H9 (cell line): Measurements from ENCODE around the gene CORO2B. TPM values are rescaled to one million over a fixed set of nuclear protein-coding genes. Genes with fewer than 3 reads are reported as not detected.
A peak's percentile ranks its signal among the peaks of the same experiment; 100 is the strongest.

Experiments
- DNase-seq: peaks from one replicate; pipeline ENCODE4 v3.0.0-alpha.2; 2017
- H2AFZ ChIP-seq: one replicate; pipeline ENCODE4 v1.6.1; 2013; ENCODE audit warnings: mild to moderate bottlenecking, low read length, control low read depth, moderate library complexity
- H2AK5ac ChIP-seq: 2 replicates; pipeline ENCODE4 v1.6.1; 2013; ENCODE audit warnings: low read length, control low read depth, mixed read lengths; ENCODE audit not compliant: insufficient read length
- H2BK120ac ChIP-seq: one replicate; pipeline ENCODE4 v1.6.1; 2013; ENCODE audit warnings: low read depth, mild to moderate bottlenecking, low read length, control low read depth, inconsistent platforms; ENCODE audit not compliant: poor library complexity, severe bottlenecking
- H2BK12ac ChIP-seq: 2 replicates; pipeline ENCODE4 v1.6.1; 2013; ENCODE audit warnings: low read length, control low read depth, mixed read lengths, low read depth; ENCODE audit not compliant: insufficient read length
- H2BK15ac ChIP-seq: 2 replicates; pipeline ENCODE4 v1.6.1; 2013; ENCODE audit warnings: low read depth, low read length, control low read depth
- H2BK20ac ChIP-seq: one replicate; pipeline ENCODE4 v1.6.1; 2013; ENCODE audit warnings: low read depth, mild to moderate bottlenecking, low read length, control low read depth, inconsistent platforms; ENCODE audit not compliant: poor library complexity, severe bottlenecking
- H2BK5ac ChIP-seq: 2 replicates; pipeline ENCODE4 v1.6.1; 2013; ENCODE audit warnings: low read length, control low read depth, mixed read lengths; ENCODE audit not compliant: insufficient read length
- H3K14ac ChIP-seq: 2 replicates; pipeline ENCODE4 v1.6.1; 2013; ENCODE audit warnings: low read length, control low read depth; ENCODE audit not compliant: insufficient read depth
- H3K18ac ChIP-seq: 2 replicates; pipeline ENCODE4 v1.6.1; 2013; ENCODE audit warnings: low read depth, mild to moderate bottlenecking, mixed read lengths, low read length, control low read depth; ENCODE audit not compliant: insufficient read length
- H3K23ac ChIP-seq: 2 replicates; pipeline ENCODE4 v1.6.1; 2013; ENCODE audit warnings: low read length, control low read depth, mixed read lengths, low read depth; ENCODE audit not compliant: insufficient read length
- H3K23me2 ChIP-seq: 2 replicates; pipeline ENCODE4 v1.6.1; 2013; ENCODE audit warnings: low read depth, mild to moderate bottlenecking, mixed read lengths, low read length, control low read depth; ENCODE audit not compliant: insufficient read length, poor library complexity, severe bottlenecking
- H3K27ac ChIP-seq: 2 replicates; pipeline ENCODE4 v1.5.1; 2013; ENCODE audit warnings: low read length, control low read depth, mixed read lengths, low read depth; ENCODE audit not compliant: insufficient read length
- H3K27me3 ChIP-seq: 2 replicates; pipeline ENCODE4 v1.6.1; 2013; ENCODE audit warnings: low read length, control low read depth, inconsistent platforms; ENCODE audit not compliant: insufficient read depth
- H3K4ac ChIP-seq: 2 replicates; pipeline ENCODE4 v1.6.1; 2013; ENCODE audit warnings: low read depth, mild to moderate bottlenecking, control low read depth, inconsistent platforms, low read length, moderate library complexity
- H3K4me1 ChIP-seq: 2 replicates; pipeline ENCODE4 v1.6.1; 2013; ENCODE audit warnings: low read length, control low read depth, inconsistent platforms; ENCODE audit not compliant: insufficient read depth
- H3K4me2 ChIP-seq: 2 replicates; pipeline ENCODE4 v1.6.1; 2013; ENCODE audit warnings: low read length, control low read depth, mixed read lengths; ENCODE audit not compliant: insufficient read length, insufficient read depth
- H3K56ac ChIP-seq: 2 replicates; pipeline ENCODE4 v1.6.1; 2013; ENCODE audit warnings: low read depth, mild to moderate bottlenecking, mixed read lengths, low read length, control low read depth; ENCODE audit not compliant: insufficient read length
- H3K79me1 ChIP-seq: 2 replicates; pipeline ENCODE4 v1.6.1; 2013; ENCODE audit warnings: low read depth, mild to moderate bottlenecking, moderate library complexity, low read length, control low read depth, inconsistent platforms; ENCODE audit not compliant: insufficient read depth, poor library complexity, severe bottlenecking
- H3K79me2 ChIP-seq: 2 replicates; pipeline ENCODE4 v1.6.1; 2013; ENCODE audit warnings: low read length, control low read depth, inconsistent platforms; ENCODE audit not compliant: insufficient read depth
- H3K9ac ChIP-seq: 2 replicates; pipeline ENCODE4 v1.6.1; 2013; ENCODE audit warnings: low read length, control low read depth, mixed read lengths; ENCODE audit not compliant: insufficient read length; ENCODE audit errors: extremely low read depth
- H3K9me3 ChIP-seq: one replicate; pipeline ENCODE4 v1.6.1; 2013; ENCODE audit warnings: low read depth, low read length, inconsistent platforms; ENCODE audit not compliant: control insufficient read depth
- H3T11ph ChIP-seq: one replicate; pipeline ENCODE4 v1.6.1; 2013; ENCODE audit warnings: mild to moderate bottlenecking, low read length, control low read depth, inconsistent platforms
- H4K20me1 ChIP-seq: one replicate; pipeline ENCODE4 v1.6.1; 2013; ENCODE audit not compliant: control insufficient read depth, insufficient read length, insufficient read depth
- H4K5ac ChIP-seq: 2 replicates; pipeline ENCODE4 v1.6.1; 2013; ENCODE audit warnings: low read depth, mild to moderate bottlenecking, mixed read lengths, low read length, control low read depth; ENCODE audit not compliant: insufficient read length
- H4K8ac ChIP-seq: replicated peaks from 2 replicates; pipeline ENCODE4 v1.6.1; 2013; ENCODE audit warnings: low read length, control low read depth, mixed read lengths, low read depth; ENCODE audit not compliant: insufficient read length
- H4K91ac ChIP-seq: 2 replicates; pipeline ENCODE4 v1.6.1; 2013; ENCODE audit warnings: low read depth, mild to moderate bottlenecking, moderate library complexity, mixed read lengths, low read length, control low read depth; ENCODE audit not compliant: insufficient read length
- H3K27ac Mint-ChIP-seq, 3 experiments: 2 replicates in 2 of 3; 3 replicates in 1 of 3; pipeline ENCODE4 v1.8.0; 2020 to 2021; ENCODE audit warnings: mixed read lengths in 3 of 3, mild to moderate bottlenecking in 1 of 3, moderate library complexity in 1 of 3
- H3K27me3 Mint-ChIP-seq: 2 replicates; pipeline ENCODE4 v1.8.0; 2021; ENCODE audit warnings: low read depth, mild to moderate bottlenecking, moderate library complexity, mixed read lengths
- H3K36me3 Mint-ChIP-seq, 3 experiments: 2 replicates in 2 of 3; 3 replicates in 1 of 3; pipeline ENCODE4 v1.8.0; 2020 to 2021; ENCODE audit warnings: low read depth in 3 of 3, mixed read lengths in 3 of 3; ENCODE audit not compliant: insufficient read depth in 1 of 3
- H3K4me1 Mint-ChIP-seq, 2 experiments: 2 replicates each; pipeline ENCODE4 v1.8.0; 2020; ENCODE audit warnings: mixed read lengths in 2 of 2
- H3K4me3 Mint-ChIP-seq, 2 experiments: 2 replicates in 1 of 2; 3 replicates in 1 of 2; pipeline ENCODE4 v1.8.0; 2020 to 2021; ENCODE audit warnings: mild to moderate bottlenecking in 2 of 2, mixed read lengths in 2 of 2, moderate library complexity in 1 of 2
- H3K9me3 Mint-ChIP-seq, 2 experiments: 2 replicates in 1 of 2; 3 replicates in 1 of 2; pipeline ENCODE4 v1.8.0; 2020; ENCODE audit warnings: mild to moderate bottlenecking in 2 of 2, mixed read lengths in 2 of 2, moderate library complexity in 1 of 2
- WGBS: extraction: QIAGEN DNeasy Blood & Tissue Kit; methylation state at CpG from one replicate; pipeline ENCODE4 v1.1.7; 2013; ENCODE audit warnings: missing lambda C conversion rate, low lambda C conversion rate, mixed read lengths; ENCODE audit not compliant: insufficient read length; ENCODE audit errors: extremely low coverage; 5-methylcytosine and 5-hydroxymethylcytosine counted together
- total RNA-seq: library from RNA; stranded (reverse); gene quantifications from 2 replicates; pipeline ENCODE4 v1.2.1, GENCODE V29; 2021
- TF ChIP-seq, protein P1 (sequence below): fragments of 200-600 bp; sonication (generic); conservative IDR thresholded peaks from 3 replicates; pipeline ENCODE4 v1.8.0; 2021; ENCODE audit warnings: antibody characterized with exemption, mild to moderate bottlenecking

Gene CORO2B
- total RNA-seq, 1 experiment from 2014 or later: 3.1 TPM

DNA sequence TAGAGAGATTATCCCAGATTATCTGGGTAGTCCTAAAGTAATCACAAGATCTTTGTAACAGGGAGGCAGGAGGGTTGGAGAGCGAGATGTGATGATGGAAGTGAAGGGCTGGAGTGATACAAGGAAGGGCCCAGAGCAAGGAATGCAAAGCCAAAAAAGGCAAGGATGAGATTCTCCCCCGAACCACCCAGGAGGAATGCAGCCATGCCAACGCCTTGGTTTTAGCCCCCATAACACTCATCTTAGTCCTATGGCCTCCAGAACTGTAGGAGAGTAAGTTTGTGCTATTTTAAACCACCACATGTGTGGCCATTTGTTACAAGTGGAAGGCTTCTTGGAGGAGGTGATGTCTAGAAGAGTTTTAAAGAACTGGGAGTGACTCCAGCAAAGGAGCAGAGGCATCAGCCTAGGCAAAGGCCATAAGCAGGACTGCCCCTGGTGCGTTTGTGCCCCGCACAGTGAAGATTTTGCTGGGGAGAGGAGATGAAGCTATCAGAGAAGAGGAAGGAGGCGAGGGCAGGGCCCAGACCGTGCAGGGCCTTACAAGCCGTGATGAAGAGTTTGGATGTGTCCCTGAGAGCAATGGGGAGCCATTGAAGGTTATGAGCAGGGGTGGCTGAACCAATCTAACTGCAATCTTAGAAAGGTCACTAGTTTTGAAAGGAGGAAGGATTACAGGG is 25.3 kb upstream of the CORO2B start:
- Histone ChIP-seq H2BK15ac (no peak overlapping the region), H2BK5ac (no peak overlapping the region), H3K27ac (no peak overlapping the region), H2BK120ac (no peak overlapping the region), H3K4me2 (no peak overlapping the region), H2BK20ac (no peak overlapping the region), H3K18ac (no peak overlapping the region), H3K23ac (no peak overlapping the region), H3K79me2 (no peaks in the 10 kb centered on the region), H3K9me3 (no peaks in the 10 kb centered on the region), H3K27me3 (no peaks in the 10 kb centered on the region), H3K9ac (no peak overlapping the region), H3K23me2 (no peaks in the 10 kb centered on the region), H3K79me1 (no peaks in the 10 kb centered on the region), H3T11ph (no peak overlapping the region), H4K5ac (no peak overlapping the region), H2AFZ (no peak overlapping the region), H4K91ac (no peak overlapping the region), H4K20me1 (no peaks in the 10 kb centered on the region), H4K8ac (no peak overlapping the region), H2BK12ac (no peak overlapping the region), H3K4me1 (peaks cover under 1% of the 10 kb centered on the region; the same call in 1 of the 2 replicates), H3K4ac (no peak overlapping the region), H3K14ac (no peak overlapping the region), H2AK5ac (no peak overlapping the region), H3K56ac (no peak overlapping the region)
- no peak overlapping the region for H3K27ac Mint-ChIP-seq
- H3K9me3 Mint-ChIP-seq: no peaks in the 10 kb centered on the region
- peaks cover 38% of the 10 kb centered on the region for H3K27me3 Mint-ChIP-seq
- no peak overlapping the region; a peak in 1 of 5 replicates for H3K4me3 Mint-ChIP-seq
- peaks cover 6 to 8% of the 10 kb centered on the region in 2 experiments for H3K4me1 Mint-ChIP-seq
- H3K36me3 Mint-ChIP-seq: no peaks in the 10 kb centered on the region
- DNase-seq: peak; percentile 21
- TF ChIP-seq, protein P1, sequence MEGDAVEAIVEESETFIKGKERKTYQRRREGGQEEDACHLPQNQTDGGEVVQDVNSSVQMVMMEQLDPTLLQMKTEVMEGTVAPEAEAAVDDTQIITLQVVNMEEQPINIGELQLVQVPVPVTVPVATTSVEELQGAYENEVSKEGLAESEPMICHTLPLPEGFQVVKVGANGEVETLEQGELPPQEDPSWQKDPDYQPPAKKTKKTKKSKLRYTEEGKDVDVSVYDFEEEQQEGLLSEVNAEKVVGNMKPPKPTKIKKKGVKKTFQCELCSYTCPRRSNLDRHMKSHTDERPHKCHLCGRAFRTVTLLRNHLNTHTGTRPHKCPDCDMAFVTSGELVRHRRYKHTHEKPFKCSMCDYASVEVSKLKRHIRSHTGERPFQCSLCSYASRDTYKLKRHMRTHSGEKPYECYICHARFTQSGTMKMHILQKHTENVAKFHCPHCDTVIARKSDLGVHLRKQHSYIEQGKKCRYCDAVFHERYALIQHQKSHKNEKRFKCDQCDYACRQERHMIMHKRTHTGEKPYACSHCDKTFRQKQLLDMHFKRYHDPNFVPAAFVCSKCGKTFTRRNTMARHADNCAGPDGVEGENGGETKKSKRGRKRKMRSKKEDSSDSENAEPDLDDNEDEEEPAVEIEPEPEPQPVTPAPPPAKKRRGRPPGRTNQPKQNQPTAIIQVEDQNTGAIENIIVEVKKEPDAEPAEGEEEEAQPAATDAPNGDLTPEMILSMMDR: no peak
- no CpG with 5 or more reads among the region's 8 CpGs for WGBS
